Gastroesophageal sphincter (tissue), 4 donors: ENCODE measurements around the gene TSHZ3. TPM values are rescaled to one million over a fixed set of nuclear protein-coding genes. Genes with fewer than 3 reads are reported as not detected.

Experiments
- ATAC-seq: fragments of 150-250 bp; one replicate; pipeline ENCODE4 v1.9.1; 2016; ENCODE audit warnings: mild to moderate bottlenecking, moderate library complexity
- H3K27ac ChIP-seq, 4 donors: fragments of 200-600 bp; sonication (generic) in 3 of 4; 1 replicate in 3 of 4; 2 replicates in 1 of 4; pipeline ENCODE4 v1.5.1; 2016 to 2019
- H3K27me3 ChIP-seq: fragments of 200-600 bp; sonication (generic); one replicate; pipeline ENCODE4 v1.5.1; 2019
- H3K36me3 ChIP-seq, 2 donors: fragments of 200-600 bp; sonication (generic); one replicate each; pipeline ENCODE4 v1.5.1; 2019; ENCODE audit warnings: control low read depth in 1 of 2
- H3K4me1 ChIP-seq, 3 donors: fragments of 200-600 bp; sonication (generic); 1 replicate in 2 of 3; 2 replicates in 1 of 3; pipeline ENCODE4 v1.5.1; 2016 to 2019; ENCODE audit warnings: control low read depth in 2 of 3
- H3K4me3 ChIP-seq, 2 donors: fragments of 200-600 bp; sonication (generic); one replicate each; pipeline ENCODE4 v1.5.1; 2019; ENCODE audit warnings: mild to moderate bottlenecking in 1 of 2, moderate library complexity in 1 of 2
- H3K9me3 ChIP-seq, 3 donors: fragments of 200-600 bp; sonication (generic); one replicate each; pipeline ENCODE4 v1.5.1; 2017 to 2019; ENCODE audit warnings: control low read depth in 2 of 3
- EP300 ChIP-seq: sonication (generic); formaldehyde crosslinking; IDR thresholded peaks from one replicate; pipeline ENCODE4 v1.6.1; 2017; ENCODE audit warnings: antibody characterized with exemption, mild to moderate bottlenecking
- POLR2A ChIP-seq, 2 donors: fragments of 450-650 bp; IDR thresholded peaks; one replicate each; pipeline ENCODE4 v1.6.1; 2017; ENCODE audit warnings: antibody characterized with exemption in 2 of 2, mild to moderate bottlenecking in 2 of 2, moderate library complexity in 1 of 2
- POLR2AphosphoS5 ChIP-seq: sonication (generic); formaldehyde crosslinking; IDR thresholded peaks from one replicate; pipeline ENCODE4 v1.6.1; 2017; ENCODE audit warnings: antibody characterized with exemption
- WGBS, 2 donors: methylation state at CpG; one replicate each; pipeline ENCODE4 v1.1.5; 2018; ENCODE audit warnings: low coverage in 1 of 2; 5-methylcytosine and 5-hydroxymethylcytosine counted together
- total RNA-seq, 4 donors: library from RNA; depleted of rRNA; stranded (reverse); fragments of >200 nt; gene quantifications; one replicate each; pipeline ENCODE4 v1.1.0, GENCODE V29; 2016
- TF ChIP-seq, protein P1 (sequence below), 4 experiments: fragments of 200-600 bp in 2 of 4; fragments of 450-650 bp in 2 of 4; sonication (generic) in 1 of 4; IDR thresholded peaks; one replicate each; pipeline ENCODE4 v1.5.1; 2017 to 2019; ENCODE audit warnings: antibody characterized with exemption in 4 of 4, mild to moderate bottlenecking in 2 of 4, moderate library complexity in 2 of 4

TSHZ3 gene
- total RNA-seq, 4 donors from 2014 or later = 15.6 to 40.2 (median 31.1) TPM

- Histone ChIP-seq H3K4me3 (no peak overlapping the region), H3K27ac (no peak overlapping the region), H3K9me3 (no peaks in the 10 kb centered on the region), H3K27me3 (no peaks in the 10 kb centered on the region), H3K36me3 (no peaks in the 10 kb centered on the region), H3K4me1 (peaks cover 0 to 21% (median 2%) of the 10 kb centered on the region in 3 donors)
- no peak for ATAC-seq
- TF ChIP-seq POLR2A (IDR thresholded peaks at IDR 0.05) (no peak), POLR2AphosphoS5 (no peak)
- WGBS, 2 donors = 90% methylated on average over 2 to 5 of the region's 11 CpGs
Observed at GRCh38 chr19:31255831-31256592, 93.2 kb downstream of the TSHZ3 start.

GRCh38 chr19:31255174-31255799, 93.9 kb downstream of the TSHZ3 start:
- H3K4me1 ChIP-seq = peaks cover 0 to 13% (median 0%) of the 10 kb centered on the region in 3 donors
- H3K9me3 ChIP-seq = no peaks in the 10 kb centered on the region
- WGBS, 2 donors = 92 to 100% methylated on average over 1 to 5 of the region's 13 CpGs
- no peaks in the 10 kb centered on the region for H3K27me3 ChIP-seq
- H3K27ac ChIP-seq = no peak overlapping the region
- no peaks in the 10 kb centered on the region for H3K36me3 ChIP-seq
- ATAC-seq = no peak
- TF ChIP-seq POLR2A (IDR thresholded peaks at IDR 0.05) = no peak
- TF ChIP-seq, protein P1, sequence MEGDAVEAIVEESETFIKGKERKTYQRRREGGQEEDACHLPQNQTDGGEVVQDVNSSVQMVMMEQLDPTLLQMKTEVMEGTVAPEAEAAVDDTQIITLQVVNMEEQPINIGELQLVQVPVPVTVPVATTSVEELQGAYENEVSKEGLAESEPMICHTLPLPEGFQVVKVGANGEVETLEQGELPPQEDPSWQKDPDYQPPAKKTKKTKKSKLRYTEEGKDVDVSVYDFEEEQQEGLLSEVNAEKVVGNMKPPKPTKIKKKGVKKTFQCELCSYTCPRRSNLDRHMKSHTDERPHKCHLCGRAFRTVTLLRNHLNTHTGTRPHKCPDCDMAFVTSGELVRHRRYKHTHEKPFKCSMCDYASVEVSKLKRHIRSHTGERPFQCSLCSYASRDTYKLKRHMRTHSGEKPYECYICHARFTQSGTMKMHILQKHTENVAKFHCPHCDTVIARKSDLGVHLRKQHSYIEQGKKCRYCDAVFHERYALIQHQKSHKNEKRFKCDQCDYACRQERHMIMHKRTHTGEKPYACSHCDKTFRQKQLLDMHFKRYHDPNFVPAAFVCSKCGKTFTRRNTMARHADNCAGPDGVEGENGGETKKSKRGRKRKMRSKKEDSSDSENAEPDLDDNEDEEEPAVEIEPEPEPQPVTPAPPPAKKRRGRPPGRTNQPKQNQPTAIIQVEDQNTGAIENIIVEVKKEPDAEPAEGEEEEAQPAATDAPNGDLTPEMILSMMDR (IDR thresholded peaks at IDR 0.05) = no peak
- TF ChIP-seq EP300 = no peak
- no peak for TF ChIP-seq POLR2AphosphoS5
- H3K4me3 ChIP-seq = no peak overlapping the region

GRCh38 chr19:31254611-31255010, 94.6 kb downstream of the TSHZ3 start:
- no peak overlapping the region for H3K27ac ChIP-seq
- ATAC-seq = no peak
- H3K4me1 ChIP-seq = peaks cover 0 to 10% (median 0%) of the 10 kb centered on the region in 3 donors
- 67% methylated on average over 1 of the region's 4 CpGs; no CpG with 5 or more reads in 1 of the 2 donors for WGBS, 2 donors
- H3K4me3 ChIP-seq = no peak overlapping the region
- no peaks in the 10 kb centered on the region for H3K9me3 ChIP-seq
- H3K27me3 ChIP-seq = no peaks in the 10 kb centered on the region
- TF ChIP-seq POLR2AphosphoS5 = no peak
- TF ChIP-seq POLR2A (IDR thresholded peaks at IDR 0.05) = no peak
- TF ChIP-seq EP300 = no peak
- TF ChIP-seq, protein P1 (IDR thresholded peaks at IDR 0.05) = no peak
- no peaks in the 10 kb centered on the region for H3K36me3 ChIP-seq

GRCh38 chr19:31254180-31254551, 95.1 kb downstream of the TSHZ3 start:
- Histone ChIP-seq H3K4me1 (peaks cover 0 to 10% (median 0%) of the 10 kb centered on the region in 3 donors), H3K9me3 (no peaks in the 10 kb centered on the region), H3K27me3 (no peaks in the 10 kb centered on the region), H3K27ac (no peak overlapping the region), H3K36me3 (no peaks in the 10 kb centered on the region), H3K4me3 (no peak overlapping the region)
- 30 to 43% methylated on average over 2 to 4 of the region's 7 CpGs for WGBS, 2 donors
- ATAC-seq = peak; percentile 20
- no peak for TF ChIP-seq POLR2A (IDR thresholded peaks at IDR 0.05)

- H3K27ac ChIP-seq = no peak overlapping the region
- H3K9me3 ChIP-seq = no peaks in the 10 kb centered on the region
- WGBS, 2 donors = 89 to 93% methylated on average over 3 to 5 of the region's 6 CpGs
- no peak for ATAC-seq
- no peaks in the 10 kb centered on the region for H3K36me3 ChIP-seq
- H3K27me3 ChIP-seq = no peaks in the 10 kb centered on the region
- TF ChIP-seq, protein P1 (IDR thresholded peaks at IDR 0.05) = no peak
- TF ChIP-seq EP300 (no peak), POLR2AphosphoS5 (no peak), POLR2A (IDR thresholded peaks at IDR 0.05) (no peak)
- H3K4me1 ChIP-seq = peaks cover 0 to 10% (median 0%) of the 10 kb centered on the region in 3 donors
- H3K4me3 ChIP-seq = no peak overlapping the region
Observed at GRCh38 chr19:31253526-31254179, 95.6 kb downstream of the TSHZ3 start.
